Measurements from ENCODE around the gene NFIA.
A peak's percentile ranks its signal among the peaks of the same experiment; 100 is the strongest.

The NFIA gene

DNA sequence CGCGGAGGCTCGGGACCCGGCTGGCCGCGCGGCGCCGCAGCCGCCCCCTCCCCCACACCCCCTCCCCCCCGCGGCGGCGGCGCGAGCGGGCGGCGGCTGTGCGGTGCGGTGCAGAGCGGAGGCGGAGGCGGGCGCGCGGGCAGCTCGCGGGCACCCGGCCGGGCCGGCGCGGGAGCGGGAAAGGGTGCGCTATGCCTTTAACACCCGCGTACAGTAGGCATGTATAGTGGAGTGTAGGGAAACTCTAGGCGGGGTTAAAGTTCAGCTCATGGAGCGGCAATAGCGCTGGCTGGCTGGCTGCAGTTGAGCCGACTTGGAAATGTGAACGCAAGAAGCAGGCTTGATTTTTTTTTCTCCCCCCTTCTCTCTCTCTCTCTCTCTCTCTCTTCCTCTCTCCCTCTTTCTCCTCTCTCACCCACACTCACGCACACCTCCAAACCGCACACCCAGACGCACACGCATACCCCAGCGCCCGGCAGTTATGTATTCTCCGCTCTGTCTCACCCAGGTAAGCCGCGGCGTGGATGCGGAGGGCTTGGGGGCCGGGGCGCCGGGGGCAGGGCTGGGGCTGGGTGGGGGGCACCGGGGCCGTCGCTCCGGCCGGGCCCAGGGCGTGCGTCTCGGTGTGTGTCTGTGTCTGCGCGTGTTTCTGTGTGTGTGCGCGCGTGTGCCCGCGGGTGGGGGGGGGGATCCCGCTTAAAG, at the start of gene NFIA:
TSS of gene NFIA (plus strand) at position 251 of the 702 bp plus-strand sequence.
- intact Hi-C loops (cut with DNase I), result loop anchor here (5.0 kb wide), 2 partner anchors 100 to 190 kb away; no protein-coding TSS in a partner anchor
- peak; percentile 19 to 91 (median 49) for DNase-seq

DNA sequence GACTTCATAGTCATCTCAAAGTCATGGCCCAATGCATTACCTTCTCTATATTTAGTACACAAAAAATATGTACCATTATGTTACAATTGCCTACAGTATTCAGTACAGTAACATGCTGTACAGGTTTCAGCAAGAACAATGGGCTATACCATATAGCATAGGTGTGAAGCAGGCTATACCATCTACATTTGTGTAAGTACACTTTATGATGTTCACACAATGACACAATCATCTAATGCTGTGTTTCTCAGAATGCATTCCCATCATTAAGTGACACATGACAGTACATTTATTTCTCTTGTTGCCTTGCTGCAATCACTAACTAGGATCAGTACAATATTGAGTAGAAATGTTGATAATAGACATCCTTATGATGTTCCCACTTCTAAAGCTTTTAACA, 46.5 kb upstream of the NFIA start:
- DNase-seq, result no peak
- intact Hi-C loops (cut with DNase I), result no loop called here

DNA sequence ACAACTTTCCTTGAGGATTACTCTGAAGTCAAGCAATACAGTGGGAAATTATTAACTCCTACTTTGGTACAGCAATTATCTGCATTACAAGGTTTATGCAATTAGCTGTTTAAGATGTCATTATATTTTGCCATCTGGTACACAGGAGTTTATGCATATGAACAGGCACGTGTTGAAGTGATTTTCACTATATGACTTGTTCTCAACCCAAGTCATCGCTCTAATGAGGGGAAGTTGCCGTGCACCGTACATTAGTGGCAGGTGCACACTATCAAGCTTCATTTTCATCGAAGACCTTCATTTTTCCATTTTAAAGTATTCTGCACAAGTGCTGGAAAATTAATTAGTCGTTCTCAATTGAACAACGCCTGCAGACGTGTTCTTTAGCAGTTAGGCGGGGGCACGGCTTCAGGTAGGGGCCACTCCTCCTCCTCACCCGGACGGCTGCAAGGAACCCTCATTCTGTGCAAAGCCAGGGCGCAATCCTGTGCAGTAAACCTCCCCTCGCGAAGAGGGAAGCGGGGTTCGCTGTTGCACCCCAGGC, 39.8 kb upstream of the NFIA start:
- no peak for DNase-seq
- intact Hi-C loops (cut with DNase I), result loop anchor here (1.0 to 10.0 kb wide), 6 partner anchors 72 to 1068 kb away; no protein-coding TSS in a partner anchor

DNA sequence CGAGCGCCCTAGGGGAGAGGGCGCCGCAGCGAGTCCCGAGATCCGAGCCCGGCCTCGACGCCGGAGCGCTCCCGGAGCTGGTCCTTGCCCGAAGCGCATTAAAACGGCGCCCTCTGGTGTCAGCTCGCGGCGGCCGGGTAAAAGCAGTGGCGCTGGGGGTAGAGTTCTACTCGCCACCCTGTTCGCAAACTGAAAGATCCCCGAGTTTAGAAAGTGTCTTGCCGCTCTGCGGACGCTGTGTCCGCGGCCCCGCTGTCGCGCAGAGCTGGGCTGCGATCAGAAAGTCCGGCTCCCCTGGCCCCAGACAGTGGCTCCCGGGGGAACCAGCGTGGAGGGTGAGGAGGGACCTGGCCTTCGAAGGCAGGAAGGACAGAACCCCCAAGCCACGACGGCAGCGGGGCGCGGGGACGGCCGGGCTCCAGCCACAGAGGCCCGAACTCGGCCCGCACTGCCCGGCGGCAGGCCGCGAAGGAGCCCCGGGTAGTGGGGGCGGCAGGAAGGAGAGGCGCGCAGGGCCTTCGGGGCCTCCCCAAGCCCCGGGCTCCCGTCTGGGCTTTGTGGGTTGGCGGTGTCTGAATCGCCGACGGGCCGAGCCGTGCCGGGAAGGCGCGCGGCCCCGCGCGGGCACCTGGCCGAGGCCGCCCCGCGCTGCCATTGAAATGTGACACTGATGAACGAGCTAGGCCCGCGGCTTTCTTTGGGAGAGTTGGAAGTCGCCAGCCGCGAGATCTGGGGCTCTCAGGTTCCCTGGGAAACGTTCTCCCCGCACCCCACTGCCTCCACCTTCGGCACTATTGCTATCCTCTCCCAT, 39.1 kb upstream of the NFIA start:
- intact Hi-C loops (cut with DNase I), result loop anchor here (1.0 to 10.0 kb wide), 6 partner anchors 73 to 1068 kb away; no protein-coding TSS in a partner anchor

DNA sequence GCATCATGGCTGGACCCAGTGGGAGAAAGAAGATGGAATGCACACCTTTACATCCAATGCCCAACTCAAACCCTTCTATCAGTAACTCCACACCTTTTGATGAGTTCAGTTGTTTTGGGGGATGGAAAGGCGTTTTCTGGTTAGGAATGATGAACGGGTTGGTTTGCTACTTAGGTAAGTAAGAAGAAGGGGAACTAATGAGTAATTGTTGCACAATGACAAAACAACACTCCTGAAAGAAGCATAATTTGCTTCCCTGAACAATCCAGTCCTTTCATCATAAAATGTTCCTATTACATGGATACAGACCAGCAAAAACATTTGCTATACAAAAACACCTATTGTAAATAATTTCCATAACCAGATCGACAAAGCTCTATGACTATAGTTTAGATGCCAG, 35.9 kb upstream of the NFIA start:
- intact Hi-C loops (cut with DNase I), result loop anchor here (10.0 kb wide), 3 partner anchors 202 to 1072 kb away; no protein-coding TSS in a partner anchor
- no peak for DNase-seq

More for the DNA sequence above, 39.1 kb upstream of the NFIA start:
- peak; percentile 63 to 97 (median 87) for DNase-seq

DNA sequence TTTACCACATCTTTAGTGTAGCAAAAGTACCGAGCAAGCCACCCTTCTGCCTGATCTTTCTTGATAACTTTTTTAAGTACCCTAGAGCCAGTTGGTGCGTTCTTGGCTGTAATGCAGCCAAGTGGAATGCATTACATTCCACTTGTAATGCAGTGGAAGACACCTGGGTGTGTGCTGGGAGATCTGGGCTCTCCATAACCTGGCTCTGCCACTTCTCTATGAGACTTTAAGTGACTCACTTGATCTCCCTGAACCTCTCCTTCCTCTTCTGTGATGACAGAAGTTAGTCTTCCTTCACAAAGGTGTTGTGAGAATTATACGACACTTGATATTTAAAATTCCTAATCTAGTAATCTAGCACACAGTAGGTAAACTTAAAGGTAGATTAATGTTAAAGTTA, 35.3 kb upstream of the NFIA start:
- DNase-seq, result no peak
- intact Hi-C loops (cut with DNase I), result loop anchor here (10.0 kb wide), 3 partner anchors 202 to 1072 kb away; no protein-coding TSS in a partner anchor

DNA sequence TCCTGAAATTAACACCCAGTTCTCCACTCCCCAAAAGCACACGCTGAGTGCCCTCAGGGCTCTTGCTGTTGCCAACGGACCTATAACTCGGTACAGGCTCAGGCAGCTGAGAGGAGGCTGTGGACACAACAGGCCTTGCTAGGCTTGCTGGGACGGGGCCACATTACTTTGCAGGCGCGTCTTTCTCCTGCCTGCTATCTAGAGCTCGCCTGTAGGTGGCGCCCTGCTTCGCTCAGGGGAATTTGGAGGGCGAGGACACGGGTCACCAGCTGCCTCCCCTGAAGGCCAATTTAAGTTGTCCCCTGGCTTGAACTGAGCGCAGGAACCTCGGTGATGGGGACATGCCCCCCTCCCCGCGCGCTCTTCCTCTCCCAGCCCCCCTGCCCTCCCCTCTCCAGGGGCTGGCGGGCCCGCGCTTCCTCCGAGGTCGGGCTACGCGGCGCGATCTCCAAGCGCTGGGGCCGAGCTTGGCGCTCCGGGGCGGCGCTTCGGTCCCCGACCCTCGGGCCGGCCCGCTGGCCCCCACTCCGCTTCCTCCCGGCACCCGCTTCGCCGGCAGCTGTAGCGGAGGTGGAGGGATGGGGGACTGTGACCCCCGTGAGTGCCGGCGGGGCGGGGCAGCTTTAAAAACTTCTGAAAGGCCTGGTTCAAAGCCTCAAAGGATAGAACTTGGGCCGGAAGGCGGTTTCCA, 32.4 kb upstream of the NFIA start:
- intact Hi-C loops (cut with DNase I), result loop anchor here (5.0 to 10.0 kb wide), 5 partner anchors 205 to 1075 kb away; no protein-coding TSS in a partner anchor
- DNase-seq, result peak; percentile 84 to 98 (median 94)

DNA sequence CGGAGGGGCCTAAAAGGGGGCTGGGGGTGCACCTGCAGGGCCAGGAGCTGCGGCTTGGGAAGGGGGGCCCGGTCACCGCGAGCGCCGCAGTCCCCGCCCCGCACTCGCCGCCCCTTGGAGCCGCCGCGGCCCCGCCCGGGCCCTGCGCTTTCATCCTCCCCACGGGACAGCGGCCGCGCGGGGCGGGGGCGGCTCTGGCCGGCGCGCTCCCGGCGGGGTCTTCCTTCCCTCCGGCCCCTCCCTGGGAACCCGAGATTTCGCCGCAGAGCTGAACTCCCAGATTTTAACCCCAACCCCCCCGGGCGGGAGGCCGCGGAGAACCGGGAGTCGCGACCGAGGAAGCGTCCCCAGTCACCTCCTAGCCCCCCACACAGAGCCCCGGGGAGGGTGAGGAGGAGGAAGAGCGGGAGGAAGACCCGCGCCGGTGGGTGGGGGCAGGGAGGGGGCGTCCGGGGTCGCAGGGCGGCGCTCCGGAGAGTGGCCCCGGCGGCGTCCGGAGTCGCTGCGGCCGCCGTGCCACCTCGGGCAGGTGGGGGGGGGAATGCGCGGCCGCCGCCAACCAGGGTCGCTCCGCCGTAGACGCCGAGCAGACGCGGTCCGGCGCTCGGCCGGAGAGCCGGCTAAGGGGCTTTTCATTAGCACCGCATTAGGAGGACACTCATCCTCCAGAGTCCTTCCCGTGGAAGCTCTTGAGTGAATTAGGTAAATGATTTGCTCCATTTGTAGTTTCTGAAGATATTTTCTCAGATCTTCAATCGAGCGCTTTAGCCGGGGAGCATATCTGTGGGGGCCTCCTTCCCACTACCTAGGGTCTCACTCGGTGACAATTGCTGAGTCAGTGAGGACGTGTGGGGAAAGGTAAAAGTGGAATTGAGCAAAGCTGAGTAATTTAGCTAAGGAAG, 31.6 kb upstream of the NFIA start:
- peak in 5 of 10 donors; percentile 20 to 90 (median 60) for DNase-seq
- intact Hi-C loops (cut with DNase I), result loop anchor here (5.0 to 10.0 kb wide), 2 partner anchors 224 to 402 kb away; no protein-coding TSS in a partner anchor

DNA sequence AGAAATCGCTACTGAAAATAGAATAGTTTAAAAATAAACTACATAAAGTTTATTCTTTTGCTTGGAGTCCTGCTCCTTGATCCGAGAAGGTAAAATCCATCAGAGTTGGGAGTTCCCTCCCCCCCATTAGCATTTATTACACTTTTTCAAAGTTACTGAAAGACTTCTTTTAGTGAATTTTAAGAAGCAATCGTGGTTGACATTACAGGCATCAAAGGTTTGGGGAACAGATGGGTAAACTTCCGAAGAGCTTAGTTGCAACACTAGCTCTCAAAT, 31.0 kb upstream of the NFIA start:
- DNase-seq, result no peak
- intact Hi-C loops (cut with DNase I), result loop anchor here (5.0 to 10.0 kb wide), 2 partner anchors 223 to 401 kb away; no protein-coding TSS in a partner anchor

DNA sequence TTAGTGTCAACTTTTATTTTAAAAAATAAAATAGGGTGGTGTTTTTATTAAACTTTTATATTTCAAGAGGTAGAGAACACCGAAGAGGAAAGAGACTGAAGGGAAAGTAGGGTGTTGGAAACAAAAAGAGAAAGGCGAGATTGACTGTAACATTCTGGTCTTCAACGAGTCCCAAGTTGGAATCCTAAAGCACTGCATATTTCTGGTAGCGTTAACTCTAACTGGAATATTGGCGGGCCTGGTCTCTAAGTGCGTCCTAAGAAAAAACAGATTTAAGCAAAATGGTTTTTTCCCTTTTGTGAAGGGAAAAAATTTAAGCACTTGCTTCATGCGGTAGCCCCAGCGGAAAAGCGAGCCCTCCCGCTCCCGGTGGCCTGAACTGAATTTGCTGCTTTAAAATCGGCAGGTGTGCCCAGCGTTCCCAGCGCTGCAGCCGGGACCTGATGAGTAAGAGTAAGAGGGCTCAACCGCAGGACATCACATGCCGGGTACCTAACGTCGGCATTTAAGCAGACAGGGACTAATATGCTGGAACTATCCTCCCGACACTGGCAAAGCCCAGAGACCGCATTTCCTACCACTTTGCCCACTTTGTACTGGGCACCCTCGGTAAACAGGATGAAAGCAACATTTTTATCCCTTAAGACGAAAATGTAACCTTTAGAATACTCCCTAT, 30.5 kb upstream of the NFIA start:
- peak in 2 of 10 donors; percentile 18 to 65 for DNase-seq
- intact Hi-C loops (cut with DNase I), result loop anchor here (2.0 to 10.0 kb wide), 3 partner anchors 223 to 400 kb away; no protein-coding TSS in a partner anchor

DNA sequence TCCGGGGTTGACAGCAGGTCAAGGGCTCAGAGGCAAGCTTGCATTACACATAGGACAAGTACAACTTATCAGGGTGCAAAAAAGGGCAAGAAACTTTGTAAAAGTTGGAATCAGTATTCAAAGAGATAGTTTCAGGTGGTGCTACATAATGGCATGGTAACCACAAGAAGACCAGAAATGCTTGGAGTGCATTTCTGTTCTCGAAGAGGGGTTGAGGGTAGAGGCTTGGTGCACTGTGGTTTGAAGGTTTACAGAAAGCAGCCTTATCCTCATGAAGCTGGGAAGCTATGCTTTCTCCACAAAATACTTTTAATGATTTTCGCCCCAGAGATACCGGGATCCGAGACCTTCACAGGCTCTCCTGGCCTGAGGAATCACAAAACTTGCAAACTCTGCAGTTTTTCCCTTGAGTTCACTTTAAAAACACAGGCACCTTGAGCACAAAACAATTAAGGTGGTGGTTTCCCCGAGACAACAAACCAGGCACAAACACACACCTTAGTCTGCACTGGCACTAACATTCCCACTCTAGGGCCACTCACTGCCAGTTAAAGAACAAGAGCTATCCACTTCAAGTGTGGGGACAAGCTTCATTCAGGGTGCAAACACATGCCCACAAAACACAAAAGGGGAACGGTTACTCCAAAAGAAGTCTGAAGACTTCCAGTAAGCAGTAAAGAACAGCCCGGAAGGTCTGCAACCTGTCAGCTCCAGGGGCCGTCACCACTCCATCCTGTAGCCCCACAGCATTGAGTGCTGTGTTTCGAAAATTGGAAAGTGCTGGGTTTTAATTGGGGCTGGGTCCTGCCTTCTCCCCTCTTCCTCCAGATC, 29.8 kb upstream of the NFIA start:
- DNase-seq, result no peak
- intact Hi-C loops (cut with DNase I), result loop anchor here (2.0 to 10.0 kb wide), 3 partner anchors 222 to 400 kb away; no protein-coding TSS in a partner anchor

DNA sequence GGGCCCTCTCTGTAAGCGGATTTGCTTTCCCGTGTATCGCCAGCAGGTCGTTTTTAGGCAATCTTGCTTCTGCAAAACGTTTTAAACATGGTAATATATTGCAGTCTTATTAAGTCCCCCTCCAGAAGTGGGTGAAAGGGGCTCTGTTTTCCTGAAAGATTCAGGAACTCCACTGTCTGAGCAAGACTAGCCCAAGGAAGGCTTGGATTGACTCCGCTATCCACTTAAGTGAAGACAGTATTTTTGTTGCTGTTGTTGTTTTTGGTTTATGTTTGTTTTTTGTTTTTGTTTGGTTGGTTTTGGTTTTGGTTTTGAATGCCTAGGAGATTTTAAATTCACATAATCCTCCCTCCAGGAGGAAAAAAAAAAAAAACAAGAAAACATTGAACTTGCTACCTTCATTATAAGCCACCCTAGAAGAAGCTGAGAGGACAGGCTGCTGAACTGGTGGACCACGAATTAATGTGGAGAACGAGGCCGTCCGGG, 29.1 kb upstream of the NFIA start:
- intact Hi-C loops (cut with DNase I), result loop anchor here (2.0 to 10.0 kb wide), 3 partner anchors 222 to 399 kb away; no protein-coding TSS in a partner anchor
- DNase-seq, result no peak

DNA sequence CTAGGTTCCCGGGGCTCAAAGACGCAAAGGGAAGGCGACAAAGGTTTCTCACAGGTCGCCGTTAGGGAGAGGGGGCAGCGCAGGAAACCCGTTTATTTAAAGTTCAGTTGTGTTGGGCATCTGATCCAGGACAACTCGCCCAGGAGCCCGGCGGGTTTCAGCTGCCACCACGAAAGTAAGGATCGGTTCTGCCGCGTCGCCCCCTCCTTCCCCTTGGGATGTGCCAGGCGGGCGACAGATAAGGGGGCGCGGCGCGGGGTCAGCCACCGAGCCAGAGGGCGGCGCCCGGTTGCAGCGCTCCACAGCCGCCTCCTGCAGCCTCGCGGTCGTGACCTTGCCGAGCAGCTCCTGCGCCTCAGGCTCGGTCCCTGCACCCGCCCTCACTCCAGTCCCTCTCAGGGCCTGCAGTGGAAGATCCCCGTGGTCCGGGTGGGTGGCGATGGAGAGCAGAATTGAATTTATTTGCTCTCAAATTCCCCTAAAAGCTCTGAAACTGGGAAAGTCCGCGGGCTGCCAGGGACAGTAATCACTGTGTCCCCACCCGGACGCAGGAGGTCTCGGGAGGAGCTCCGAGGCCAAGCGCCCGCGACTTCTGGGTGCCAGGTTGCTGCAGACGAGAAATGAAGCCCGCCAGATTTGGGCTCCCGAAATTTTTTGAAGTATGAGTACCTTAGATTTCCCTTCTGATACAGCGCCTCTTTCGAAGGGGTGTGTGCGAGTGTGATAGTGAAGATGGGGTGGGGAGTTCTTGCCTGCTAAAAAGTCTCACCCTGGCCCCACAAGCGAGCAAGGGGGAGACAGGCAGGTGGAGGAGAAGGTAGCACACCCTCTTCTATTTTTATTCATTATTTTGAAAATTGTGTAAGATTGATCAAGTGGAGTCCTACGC, 28.4 kb upstream of the NFIA start:
- peak in 8 of 10 donors; percentile 25 to 91 (median 48) for DNase-seq
- intact Hi-C loops (cut with DNase I), result loop anchor here (2.0 to 10.0 kb wide), 3 partner anchors 221 to 398 kb away; no protein-coding TSS in a partner anchor

DNA sequence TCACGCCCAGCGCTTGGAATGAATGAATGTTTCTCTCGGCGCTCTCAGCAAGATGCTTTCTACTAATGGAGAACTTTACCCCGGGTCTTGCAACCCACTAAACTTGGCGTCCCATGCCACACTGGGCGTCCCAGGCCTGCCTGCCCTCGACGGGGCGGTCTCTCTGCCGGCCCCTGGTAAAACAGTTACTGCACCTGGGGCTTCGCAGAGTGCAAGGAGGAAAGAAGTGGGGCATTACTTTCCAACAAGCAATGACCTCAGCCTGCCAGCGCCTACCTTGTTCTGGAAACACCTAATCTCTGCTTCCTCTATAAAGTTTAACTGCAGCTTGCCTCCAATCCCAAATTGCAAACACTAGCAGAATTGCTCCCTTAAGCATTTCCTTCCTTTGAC, 27.8 kb upstream of the NFIA start:
- intact Hi-C loops (cut with DNase I), result loop anchor here (5.0 to 10.0 kb wide), 2 partner anchors 220 to 398 kb away; no protein-coding TSS in a partner anchor
- DNase-seq, result peak in 1 of 10 donors; percentile 62

DNA sequence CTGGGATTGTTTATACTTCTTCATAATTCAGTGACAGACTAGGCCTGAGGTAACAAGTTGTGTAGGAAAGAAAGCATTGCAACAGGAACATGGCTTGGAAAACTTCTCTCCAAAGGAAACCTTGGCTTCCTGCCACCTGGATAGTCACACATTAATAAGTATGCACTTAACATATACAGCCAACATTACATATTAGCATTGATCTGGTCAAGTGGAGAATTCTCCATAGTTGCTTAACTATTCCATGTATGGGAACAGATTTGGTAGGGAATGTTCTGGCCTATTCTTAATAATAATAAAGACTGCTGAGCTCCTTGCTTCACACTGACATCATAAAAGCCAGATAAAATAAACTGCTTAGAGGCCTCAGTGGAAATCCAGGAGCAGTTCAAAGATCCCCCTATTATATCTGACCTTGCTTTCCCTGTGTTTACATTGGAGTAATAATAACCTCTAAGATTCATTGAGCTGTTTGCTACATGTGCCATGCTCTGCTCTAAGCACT, 27.2 kb upstream of the NFIA start:
- DNase-seq, result no peak
- intact Hi-C loops (cut with DNase I), result loop anchor here (10.0 kb wide), 1 partner anchor 220 kb away; no protein-coding TSS in a partner anchor

DNA sequence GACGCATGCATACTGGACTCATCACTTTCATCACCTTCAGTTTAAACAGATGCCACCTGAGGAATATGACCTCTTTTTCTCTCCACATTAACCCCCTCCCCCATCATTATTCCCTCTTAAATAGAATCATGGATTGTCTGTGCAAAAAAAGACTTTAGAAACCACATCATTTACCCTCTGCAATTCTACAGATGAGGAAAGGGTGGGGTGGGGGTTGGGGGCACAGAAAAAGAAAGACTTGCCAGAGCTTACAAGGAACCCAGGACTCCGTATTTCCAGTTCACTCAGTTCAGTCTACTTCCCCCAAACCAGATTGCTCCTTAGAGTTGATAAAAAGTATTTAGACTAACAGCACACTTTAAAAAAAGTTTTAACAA, 26.2 kb upstream of the NFIA start:
- intact Hi-C loops (cut with DNase I), result loop anchor here (2.0 to 10.0 kb wide), 2 partner anchors 21 to 219 kb away; no protein-coding TSS in a partner anchor

More for the DNA sequence above, 26.2 kb upstream of the NFIA start:
- no peak for DNase-seq
